Measurements from ENCODE around the gene DENND1A.

DNA sequence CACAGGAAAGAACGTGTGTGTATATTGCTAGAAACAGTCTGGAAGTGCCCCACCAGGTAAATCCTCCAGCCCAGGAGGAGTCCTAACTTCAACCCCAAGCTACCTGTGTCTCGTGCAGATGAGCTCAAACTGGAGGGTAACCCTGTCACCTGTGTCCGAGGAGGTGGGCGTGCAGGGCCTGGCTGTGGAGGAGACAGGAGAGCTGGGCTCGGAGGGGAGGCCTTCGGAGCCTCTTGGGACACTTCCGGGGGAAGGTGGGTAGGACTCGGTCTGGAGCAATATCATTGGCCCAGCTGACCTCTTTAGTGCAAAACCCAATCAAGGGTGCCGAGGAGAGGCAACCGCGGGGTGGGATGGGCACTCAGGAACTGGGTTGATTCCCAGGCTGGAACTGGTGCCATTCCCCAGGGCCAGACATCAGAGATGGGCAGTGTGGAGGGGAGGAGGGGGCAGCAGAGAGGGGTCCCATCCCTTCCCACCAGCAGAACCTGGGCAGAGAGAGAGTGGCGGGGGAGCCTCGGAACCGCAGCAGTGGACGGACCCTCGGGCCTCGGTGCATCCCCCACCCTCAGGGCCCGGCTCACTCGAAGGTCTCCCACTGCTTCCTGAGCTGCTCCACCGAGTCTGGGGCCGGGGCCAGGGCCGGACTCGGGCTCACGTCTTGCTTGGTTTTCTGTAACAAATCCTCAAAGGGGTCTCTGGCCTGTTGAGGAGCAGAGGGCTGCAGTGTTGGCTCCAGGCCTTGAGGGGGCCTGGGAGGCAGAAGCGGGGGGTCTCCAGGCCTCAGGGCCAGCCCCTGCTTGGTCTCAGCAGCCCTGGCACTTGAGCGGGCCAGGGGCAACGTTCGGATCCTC lies 548.8 kb downstream of the DENND1A start:
- no peak for TF ChIP-seq CTCF (IDR thresholded peaks at IDR 0.05)
- TF ChIP-seq EZH2 (IDR thresholded peaks at IDR 0.05), result no peak
- no peak for TF ChIP-seq EZH2phosphoT487 (IDR thresholded peaks at IDR 0.05)
